ENCODE data around the gene PIMREG.

Gene PIMREG

DNA sequence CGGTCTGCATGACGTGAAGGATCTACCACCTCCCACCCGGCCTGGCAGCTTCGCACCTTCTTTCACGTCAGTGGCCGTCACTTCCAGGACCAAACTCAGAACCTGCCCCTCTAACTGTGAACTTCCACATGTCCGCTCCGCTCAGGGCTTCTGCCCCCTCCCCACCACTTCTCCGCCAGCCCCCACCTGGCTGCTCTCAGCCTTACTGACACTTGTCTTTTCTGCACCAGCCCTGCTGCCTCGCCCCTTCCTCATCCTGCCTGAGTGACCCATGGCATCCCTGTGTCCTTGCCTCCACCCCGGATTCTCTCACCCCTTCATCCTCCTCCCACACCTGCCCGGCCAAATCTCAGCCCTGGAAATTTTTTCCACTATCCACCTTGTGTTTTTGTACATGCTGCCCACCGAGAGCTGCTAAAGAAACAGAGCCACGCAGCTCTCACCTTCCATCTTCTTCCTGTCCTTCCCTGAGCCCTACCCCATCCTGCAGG is 14.2 kb downstream of the PIMREG start:
- Histone ChIP-seq H4K20me1 (ENCODE audit: insufficient read depth, low read length) (no peaks in the 10 kb centered on the region), H3K9me3 (ENCODE audit: insufficient read depth, low read length, severe bottlenecking) (no peaks in the 10 kb centered on the region), H3K4me2 (ENCODE audit: insufficient read depth, low read length) (no peak overlapping the region), H3K4me1 (ENCODE audit: insufficient read depth, low read length) (no peaks in the 10 kb centered on the region), H2AFZ (ENCODE audit: low read depth, low read length) (no peak overlapping the region), H3K27me3 (ENCODE audit: insufficient read depth, low read length, poor library complexity) (no peaks in the 10 kb centered on the region), H3K79me2 (ENCODE audit: insufficient read depth, low read length) (no peaks in the 10 kb centered on the region), H3K36me3 (ENCODE audit: insufficient read depth, low read length) (no peaks in the 10 kb centered on the region), H3K4me3 (ENCODE audit: low read depth in 1 of 2, low read length in 2 of 2) (no peak overlapping the region), H3K9ac (ENCODE audit: low read depth, low read length) (no peak overlapping the region), H3K27ac (ENCODE audit: low read length) (no peak overlapping the region)
- ATAC-seq (ENCODE audit: insufficient read depth, low read depth) (no peak), DNase-seq (no peak)
- TF ChIP-seq EZH2 (IDR thresholded peaks at IDR 0.05; ENCODE audit: borderline replicate concordance, low read depth, low read length, severe bottlenecking) = no peak
- TF ChIP-seq, protein P1, sequence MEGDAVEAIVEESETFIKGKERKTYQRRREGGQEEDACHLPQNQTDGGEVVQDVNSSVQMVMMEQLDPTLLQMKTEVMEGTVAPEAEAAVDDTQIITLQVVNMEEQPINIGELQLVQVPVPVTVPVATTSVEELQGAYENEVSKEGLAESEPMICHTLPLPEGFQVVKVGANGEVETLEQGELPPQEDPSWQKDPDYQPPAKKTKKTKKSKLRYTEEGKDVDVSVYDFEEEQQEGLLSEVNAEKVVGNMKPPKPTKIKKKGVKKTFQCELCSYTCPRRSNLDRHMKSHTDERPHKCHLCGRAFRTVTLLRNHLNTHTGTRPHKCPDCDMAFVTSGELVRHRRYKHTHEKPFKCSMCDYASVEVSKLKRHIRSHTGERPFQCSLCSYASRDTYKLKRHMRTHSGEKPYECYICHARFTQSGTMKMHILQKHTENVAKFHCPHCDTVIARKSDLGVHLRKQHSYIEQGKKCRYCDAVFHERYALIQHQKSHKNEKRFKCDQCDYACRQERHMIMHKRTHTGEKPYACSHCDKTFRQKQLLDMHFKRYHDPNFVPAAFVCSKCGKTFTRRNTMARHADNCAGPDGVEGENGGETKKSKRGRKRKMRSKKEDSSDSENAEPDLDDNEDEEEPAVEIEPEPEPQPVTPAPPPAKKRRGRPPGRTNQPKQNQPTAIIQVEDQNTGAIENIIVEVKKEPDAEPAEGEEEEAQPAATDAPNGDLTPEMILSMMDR (IDR thresholded peaks at IDR 0.05; ENCODE audit: borderline replicate concordance, extremely low read depth, low read length, poor library complexity, severe bottlenecking) = no peak

DNA sequence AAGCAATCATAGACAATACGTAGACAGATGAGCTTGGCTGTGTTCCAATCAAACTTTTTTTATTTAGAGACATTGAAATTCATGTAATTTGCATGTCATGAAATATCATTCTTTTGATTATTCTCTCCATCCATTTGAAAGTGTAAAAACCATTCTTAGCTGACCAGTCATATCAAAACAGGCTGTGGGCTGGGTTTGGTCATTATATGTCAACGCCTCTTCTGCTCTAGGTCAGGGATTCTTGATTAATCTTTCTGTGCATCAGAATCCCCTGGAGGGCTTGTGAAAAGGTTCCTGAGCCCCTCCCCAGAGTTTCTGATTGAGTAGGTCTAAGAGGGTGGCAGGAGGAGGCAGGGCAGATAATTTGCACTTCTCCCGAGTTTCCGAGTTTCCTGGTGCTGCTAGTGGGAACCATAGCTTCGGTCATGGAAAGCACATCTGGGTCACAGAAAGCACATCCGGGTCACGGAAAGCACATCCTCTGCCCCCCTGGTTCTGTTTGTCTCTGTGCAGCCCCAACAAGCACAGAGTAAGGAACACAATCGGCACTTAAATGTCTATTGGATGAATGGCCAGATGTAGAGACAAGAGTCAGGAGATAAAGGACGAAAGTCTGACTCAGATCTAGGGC is 16.4 kb downstream of the PIMREG start:
- DNase-seq (no peak), ATAC-seq (ENCODE audit: insufficient read depth, low read depth) (no peak)
- Histone ChIP-seq H3K4me1 (ENCODE audit: insufficient read depth, low read length) (no peaks in the 10 kb centered on the region), H3K9ac (ENCODE audit: low read depth, low read length) (no peak overlapping the region), H3K9me3 (ENCODE audit: insufficient read depth, low read length, severe bottlenecking) (no peaks in the 10 kb centered on the region), H2AFZ (ENCODE audit: low read depth, low read length) (no peak overlapping the region), H3K4me2 (ENCODE audit: insufficient read depth, low read length) (no peak overlapping the region), H3K4me3 (ENCODE audit: low read depth in 1 of 2, low read length in 2 of 2) (no peak overlapping the region), H3K27ac (ENCODE audit: low read length) (no peak overlapping the region), H3K36me3 (ENCODE audit: insufficient read depth, low read length) (no peaks in the 10 kb centered on the region), H3K27me3 (ENCODE audit: insufficient read depth, low read length, poor library complexity) (no peaks in the 10 kb centered on the region), H3K79me2 (ENCODE audit: insufficient read depth, low read length) (no peaks in the 10 kb centered on the region), H4K20me1 (ENCODE audit: insufficient read depth, low read length) (no peaks in the 10 kb centered on the region)
- TF ChIP-seq, protein P1 (IDR thresholded peaks at IDR 0.05; ENCODE audit: borderline replicate concordance, extremely low read depth, low read length, poor library complexity, severe bottlenecking) = no peak
- TF ChIP-seq EZH2 (IDR thresholded peaks at IDR 0.05; ENCODE audit: borderline replicate concordance, low read depth, low read length, severe bottlenecking) = no peak

DNA sequence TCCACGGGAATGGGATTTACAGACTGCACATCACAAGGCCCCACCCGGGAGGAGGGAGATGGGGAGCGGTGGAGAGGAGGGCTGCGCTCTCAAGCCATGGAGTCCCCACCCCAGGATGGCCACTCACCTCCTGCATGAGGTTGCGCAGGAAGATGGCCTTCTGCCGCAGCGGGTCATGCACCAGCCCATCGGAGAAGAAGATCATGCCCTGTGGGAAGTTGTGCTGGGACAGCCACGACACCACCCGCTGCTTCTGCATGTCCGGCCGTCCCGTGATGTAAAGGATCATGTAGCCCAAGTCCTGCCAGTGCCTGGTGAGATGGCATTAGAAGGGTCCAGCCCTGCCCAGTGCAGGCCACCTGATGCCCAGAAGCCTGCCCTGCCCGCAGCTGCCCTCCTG is 17.0 kb downstream of the PIMREG start:
- DNase-seq (no peak), ATAC-seq (ENCODE audit: insufficient read depth, low read depth) (no peak)
- H3K27ac ChIP-seq (ENCODE audit: low read length) = no peak overlapping the region
- no peaks in the 10 kb centered on the region for H3K4me1 ChIP-seq (ENCODE audit: insufficient read depth, low read length)
- H3K79me2 ChIP-seq (ENCODE audit: insufficient read depth, low read length) = no peaks in the 10 kb centered on the region
- no peak overlapping the region for H3K4me2 ChIP-seq (ENCODE audit: insufficient read depth, low read length)
- H3K9me3 ChIP-seq (ENCODE audit: insufficient read depth, low read length, severe bottlenecking) = no peaks in the 10 kb centered on the region
- no peaks in the 10 kb centered on the region for H3K27me3 ChIP-seq (ENCODE audit: insufficient read depth, low read length, poor library complexity)
- no peak for TF ChIP-seq EZH2 (IDR thresholded peaks at IDR 0.05; ENCODE audit: borderline replicate concordance, low read depth, low read length, severe bottlenecking)
- TF ChIP-seq, protein P1 (IDR thresholded peaks at IDR 0.05; ENCODE audit: borderline replicate concordance, extremely low read depth, low read length, poor library complexity, severe bottlenecking) = no peak
- no peak overlapping the region for H3K4me3 ChIP-seq (ENCODE audit: low read depth in 1 of 2, low read length in 2 of 2)
- H4K20me1 ChIP-seq (ENCODE audit: insufficient read depth, low read length) = no peaks in the 10 kb centered on the region
- H2AFZ ChIP-seq (ENCODE audit: low read depth, low read length) = no peak overlapping the region
- no peaks in the 10 kb centered on the region for H3K36me3 ChIP-seq (ENCODE audit: insufficient read depth, low read length)
- H3K9ac ChIP-seq (ENCODE audit: low read depth, low read length) = no peak overlapping the region
